ENCODE results near the gene ADNP. TPM values are rescaled to one million over a fixed set of nuclear protein-coding genes. Genes with fewer than 3 reads are reported as not detected.

Gene ADNP
- total RNA-seq, 2 donors from 2014 or later: 52.5 to 54.2 TPM

DNA sequence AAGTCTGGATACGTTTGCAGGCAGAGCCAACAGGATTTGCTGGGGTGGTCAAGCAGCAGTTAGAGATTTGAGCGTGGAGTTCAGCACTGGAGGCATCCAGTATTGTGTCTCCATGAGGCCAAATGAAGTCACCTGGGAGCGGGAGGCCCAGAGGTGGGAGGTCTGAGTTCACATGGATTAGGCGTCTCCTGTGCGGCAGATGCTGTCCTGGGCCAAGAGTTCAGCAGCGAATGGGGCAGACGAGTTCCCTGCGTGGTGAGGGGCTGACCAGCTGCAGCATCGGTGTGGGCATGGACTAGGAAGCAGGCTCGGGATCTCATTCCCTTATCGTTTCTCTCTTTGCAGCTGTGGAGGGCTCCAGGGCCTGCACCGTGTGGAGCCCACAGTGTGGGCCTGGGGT, 70.2 kb downstream of the ADNP start:
- intact Hi-C loops (cut with DNase I, micrococcal nuclease): no loop called here
- no peak for ATAC-seq
- no peak for DNase-seq

GRCh38 chr20:50859161-50859560, 72.1 kb downstream of the ADNP start:
- intact Hi-C loops (cut with DNase I, micrococcal nuclease): no loop called here
- no peak for DNase-seq

DNA sequence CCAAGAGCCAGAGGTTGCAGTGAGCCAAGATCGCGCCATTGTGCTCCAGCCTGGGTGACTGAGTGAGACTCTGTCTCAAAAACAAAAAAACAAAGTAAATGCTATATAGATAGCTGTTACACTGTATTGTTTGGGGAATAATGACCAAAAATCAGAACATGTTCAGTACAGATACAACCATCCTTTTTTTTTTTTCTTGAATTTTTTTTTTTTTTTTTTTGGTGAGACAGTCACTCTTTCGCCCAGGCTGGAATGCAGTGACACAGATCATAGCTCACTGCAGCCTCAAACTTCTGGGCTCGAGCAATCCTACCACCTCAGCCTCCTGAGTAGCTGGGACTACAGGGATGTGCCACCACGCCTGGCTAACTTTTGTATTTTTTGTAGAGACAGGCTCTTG, 72.7 kb downstream of the ADNP start:
- ATAC-seq (no peak), DNase-seq (no peak)
- intact Hi-C loops (cut with DNase I, micrococcal nuclease): no loop called here

More at GRCh38 chr20:50859161-50859560, 72.1 kb downstream of the ADNP start:
- ATAC-seq: no peak

DNA sequence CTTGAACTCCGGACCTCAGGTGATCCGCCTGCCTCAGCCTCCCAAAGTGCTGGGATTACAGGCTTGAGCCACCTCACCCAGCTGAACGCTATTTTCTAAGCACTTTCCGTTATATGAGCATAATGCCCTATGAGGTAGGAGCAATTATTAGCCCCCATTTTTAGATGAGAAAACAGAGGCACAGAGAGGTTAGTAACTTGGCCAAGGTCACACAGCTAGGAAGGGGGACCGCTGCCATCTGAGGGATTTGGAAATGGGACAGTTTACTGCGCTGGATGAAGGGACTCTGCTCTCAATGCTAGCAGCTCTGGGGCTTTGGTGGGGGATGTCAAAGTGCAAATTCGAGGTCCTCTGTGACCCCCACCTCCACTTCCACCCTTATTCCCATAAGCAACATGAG, 73.9 kb downstream of the ADNP start:
- ATAC-seq (no peak), DNase-seq (no peak)
- intact Hi-C loops (cut with DNase I, micrococcal nuclease): no loop called here

GRCh38 chr20:50856475-50857041, 74.7 kb downstream of the ADNP start:
- ATAC-seq (no peak), DNase-seq (no peak)
- intact Hi-C loops (cut with DNase I, micrococcal nuclease): no loop called here

- no peak for DNase-seq
Measured at GRCh38 chr20:50855498-50856474, 75.5 kb downstream of the ADNP start.

DNA sequence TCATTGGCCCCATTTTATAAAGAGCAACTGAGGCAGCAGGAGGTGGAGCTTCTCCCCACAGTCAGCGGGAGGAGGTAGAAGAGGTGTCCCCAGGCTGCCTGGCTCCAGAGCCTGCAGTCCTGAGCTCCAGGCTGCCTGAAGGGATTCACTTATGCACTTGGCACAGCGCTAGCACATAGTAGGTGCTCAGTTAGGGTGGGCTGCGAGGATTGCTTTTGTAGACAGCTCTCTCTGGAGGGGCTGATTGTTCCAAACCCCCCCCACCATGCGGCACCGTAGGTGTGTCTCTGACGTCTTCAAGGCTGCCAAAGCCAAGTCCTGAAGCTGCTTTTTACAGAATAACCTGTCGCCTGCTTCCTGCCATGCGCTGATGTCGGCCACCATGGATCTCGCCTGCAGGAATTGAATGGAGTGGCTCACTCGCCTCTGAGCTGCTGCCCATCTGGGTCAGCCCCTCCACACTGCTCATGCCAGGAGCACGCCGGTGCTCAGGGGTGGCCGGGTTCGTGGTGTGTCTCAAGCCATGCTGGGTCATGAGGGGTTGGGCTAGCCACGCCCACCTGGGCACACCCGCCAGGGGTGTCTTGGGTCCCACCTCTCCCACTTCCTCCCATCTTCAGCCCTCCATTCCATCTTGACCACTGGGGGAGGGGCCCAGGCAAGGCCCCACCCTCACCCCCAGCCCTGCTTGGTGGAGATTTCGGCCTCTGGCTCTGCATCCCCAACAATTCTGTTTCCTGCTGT, 76.6 kb downstream of the ADNP start:
- ATAC-seq (no peak), DNase-seq (no peak)
- intact Hi-C loops (cut with DNase I, micrococcal nuclease): no loop called here

More at GRCh38 chr20:50855498-50856474, 75.5 kb downstream of the ADNP start:
- intact Hi-C loops (cut with DNase I, micrococcal nuclease): no loop called here
- peak; percentile 52 for ATAC-seq

GRCh38 chr20:50852085-50852484, 79.2 kb downstream of the ADNP start:
- ATAC-seq (no peak), DNase-seq (no peak)
- intact Hi-C loops (cut with DNase I, micrococcal nuclease): no loop called here

- DNase-seq (peak in 1 of 2 donors; percentile 27), ATAC-seq (peak; percentile 89)
- intact Hi-C loops (cut with DNase I, micrococcal nuclease): no loop called here
Measured at GRCh38 chr20:50850721-50851286, 80.4 kb downstream of the ADNP start.

GRCh38 chr20:50848846-50849673, 82.2 kb downstream of the ADNP start:
- intact Hi-C loops (cut with DNase I, micrococcal nuclease): no loop called here
- DNase-seq (peak in 1 of 2 donors; percentile 23), ATAC-seq (no peak)

DNA sequence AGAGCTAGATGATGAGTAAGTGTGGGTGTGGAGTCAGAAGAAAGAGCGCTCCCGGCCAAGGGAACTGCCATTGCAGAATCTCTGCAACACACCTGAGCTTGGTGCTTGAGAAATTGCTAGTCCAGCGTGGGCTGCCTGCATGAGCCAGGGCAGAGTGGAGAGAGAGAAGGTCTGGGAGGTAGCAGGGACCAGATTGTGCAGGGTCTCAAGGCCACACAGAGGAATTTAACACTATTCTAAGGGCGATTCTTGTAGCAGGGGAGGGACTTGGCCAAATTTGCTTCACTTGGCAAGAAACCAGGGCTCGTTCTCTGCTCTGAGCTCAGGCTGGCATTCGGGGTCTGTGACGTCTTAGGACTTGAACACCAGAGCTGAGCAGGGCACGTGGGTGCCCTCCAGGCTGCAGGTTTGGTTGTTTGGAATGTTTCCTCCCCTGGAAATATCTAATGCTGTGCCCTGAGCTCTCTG, 82.9 kb downstream of the ADNP start:
- no peak for ATAC-seq
- no peak for DNase-seq

GRCh38 chr20:50845566-50846215, 85.5 kb downstream of the ADNP start:
- intact Hi-C loops (cut with DNase I, micrococcal nuclease): no loop called here
- ATAC-seq: no peak
- DNase-seq: no peak

More for the DNA sequence above, 82.9 kb downstream of the ADNP start:
- intact Hi-C loops (cut with DNase I, micrococcal nuclease): no loop called here

DNA sequence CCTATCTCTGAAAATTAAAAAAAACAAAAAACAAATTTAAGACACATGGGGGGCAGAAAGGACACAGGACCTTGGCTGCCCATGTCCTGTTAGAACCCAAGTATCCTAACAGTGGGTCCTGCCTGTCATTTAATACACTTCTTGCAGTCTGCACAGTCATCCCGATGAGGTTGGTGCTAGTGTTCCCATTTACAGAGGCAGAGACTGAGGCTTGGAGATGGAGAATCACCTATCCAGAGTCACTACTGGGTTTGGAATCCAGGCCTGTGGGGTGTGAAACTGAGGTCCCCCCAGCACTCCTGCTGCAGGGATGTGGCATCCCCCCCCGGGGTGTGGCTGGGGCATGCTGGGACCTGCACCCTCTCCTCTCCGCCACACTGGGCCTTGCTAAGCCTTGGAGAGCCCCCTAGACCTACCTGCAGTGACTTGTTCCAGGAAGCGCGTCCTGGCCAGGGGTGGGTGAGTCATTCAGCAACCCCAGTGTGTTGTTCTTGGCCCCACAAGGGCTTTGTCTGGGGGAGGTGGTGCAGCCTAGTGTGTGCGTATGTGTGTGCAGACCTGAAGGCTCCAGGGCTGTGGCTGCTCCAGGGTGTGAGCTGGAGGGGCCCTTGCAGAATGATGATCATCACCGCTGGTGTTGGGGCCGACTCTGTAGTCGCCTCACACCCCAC, 86.7 kb downstream of the ADNP start:
- DNase-seq: no peak
- intact Hi-C loops (cut with DNase I, micrococcal nuclease): no loop called here
- ATAC-seq: peak; percentile 26

DNA sequence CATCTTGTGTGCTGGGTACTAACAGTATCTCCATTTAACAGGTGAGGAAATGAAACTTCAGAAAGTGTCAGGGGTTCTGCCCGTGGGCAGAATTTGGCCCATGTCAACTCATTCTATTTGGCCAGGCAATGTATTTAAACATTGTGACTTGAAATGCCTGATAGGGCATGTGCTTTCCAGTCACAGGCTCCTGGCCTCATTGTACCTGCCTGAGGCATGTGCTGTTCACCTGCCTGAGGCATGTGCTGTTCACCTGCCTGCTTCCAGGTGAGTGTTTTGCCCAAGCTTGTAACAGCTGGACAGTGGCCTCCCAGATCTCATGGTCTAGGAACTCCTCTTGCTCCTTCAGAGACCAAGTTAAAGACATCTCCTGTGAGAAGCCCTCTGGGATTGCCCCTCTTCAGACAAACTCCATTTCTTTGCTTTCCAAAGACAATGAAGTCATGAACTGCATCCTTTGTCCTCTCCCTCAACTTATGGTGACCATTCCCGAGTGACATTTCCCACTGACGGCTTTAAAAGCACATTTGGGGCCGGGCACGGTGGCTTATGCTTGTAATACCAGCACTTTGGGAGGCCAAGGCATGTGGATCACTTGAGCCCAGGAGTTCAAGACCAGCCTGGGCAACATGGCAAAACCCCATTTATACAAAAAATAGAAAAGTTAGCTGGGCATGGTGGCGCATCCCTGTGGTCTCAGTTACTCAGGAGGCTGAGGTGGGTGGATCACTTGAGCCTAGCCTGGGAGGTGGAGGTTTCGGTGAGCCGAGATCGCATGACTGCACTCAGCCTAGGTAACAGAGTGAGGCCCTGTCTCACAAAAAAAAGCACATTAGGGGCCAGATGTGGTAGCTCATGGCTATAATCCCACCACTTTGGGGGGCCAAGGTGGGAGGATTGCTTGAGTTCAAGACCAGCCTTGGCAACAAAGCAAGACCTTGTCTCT, 87.6 kb downstream of the ADNP start:
- DNase-seq: no peak
- intact Hi-C loops (cut with DNase I, micrococcal nuclease): no loop called here

GRCh38 chr20:50842821-50843220, 88.4 kb downstream of the ADNP start:
- intact Hi-C loops (cut with DNase I, micrococcal nuclease): no loop called here
- no peak for ATAC-seq
- DNase-seq: no peak

More for the DNA sequence above, 87.6 kb downstream of the ADNP start:
- ATAC-seq: no peak

Measured in left colon (tissue), 2 donors.